NCI-H345 treated with DMSO at 0.1 percent for 48 hours (cell line): ENCODE data around the gene RASGRP1.
A peak's percentile ranks its signal among the peaks of the same experiment; 100 is the strongest.

Experiments
- DNase-seq: peaks from one replicate; lab custom pipeline; 2025; ENCODE audit not compliant: unreplicated experiment; lab: John Stamatoyannopoulos, UW

RASGRP1 gene

DNA sequence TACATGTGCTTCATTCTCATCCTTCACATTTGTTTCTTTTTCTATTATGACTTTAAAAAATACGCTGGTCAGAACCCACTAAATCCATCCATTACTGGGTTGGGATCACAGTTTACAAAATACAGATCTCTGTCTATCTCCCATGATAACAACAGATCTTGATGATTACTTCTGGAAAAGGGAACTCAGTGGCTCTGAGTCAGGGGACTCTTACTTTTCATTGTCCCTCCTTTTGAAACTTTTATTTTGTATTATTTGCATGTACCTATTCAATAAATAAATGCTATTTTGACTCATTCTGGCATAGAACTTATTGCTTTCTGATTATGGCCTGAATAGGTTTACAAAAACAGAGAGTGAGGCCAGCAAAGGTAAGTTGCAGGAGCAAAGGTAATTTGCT is 11.6 kb upstream of the RASGRP1 start:
- no peak for DNase-seq

DNA sequence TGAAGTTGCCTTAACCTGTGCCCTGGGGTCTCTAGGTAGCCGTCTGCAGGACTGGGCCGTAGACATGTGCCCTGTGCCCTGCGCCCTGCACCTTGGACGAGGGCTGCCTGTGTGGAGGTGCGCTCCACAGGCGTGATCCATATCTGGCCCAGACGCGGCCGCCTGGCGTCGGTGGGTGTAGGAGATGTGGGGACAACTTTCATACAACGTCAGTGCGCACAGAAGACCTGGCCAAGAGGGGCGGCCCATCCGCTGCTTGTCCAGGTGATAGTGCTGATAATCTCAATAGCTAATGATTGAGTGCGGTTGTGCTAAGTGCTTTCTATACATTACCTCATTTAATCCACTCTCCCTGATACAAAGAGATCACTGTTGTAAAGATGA is 665 bp upstream of the RASGRP1 start:
- DNase-seq, result no peak

DNA sequence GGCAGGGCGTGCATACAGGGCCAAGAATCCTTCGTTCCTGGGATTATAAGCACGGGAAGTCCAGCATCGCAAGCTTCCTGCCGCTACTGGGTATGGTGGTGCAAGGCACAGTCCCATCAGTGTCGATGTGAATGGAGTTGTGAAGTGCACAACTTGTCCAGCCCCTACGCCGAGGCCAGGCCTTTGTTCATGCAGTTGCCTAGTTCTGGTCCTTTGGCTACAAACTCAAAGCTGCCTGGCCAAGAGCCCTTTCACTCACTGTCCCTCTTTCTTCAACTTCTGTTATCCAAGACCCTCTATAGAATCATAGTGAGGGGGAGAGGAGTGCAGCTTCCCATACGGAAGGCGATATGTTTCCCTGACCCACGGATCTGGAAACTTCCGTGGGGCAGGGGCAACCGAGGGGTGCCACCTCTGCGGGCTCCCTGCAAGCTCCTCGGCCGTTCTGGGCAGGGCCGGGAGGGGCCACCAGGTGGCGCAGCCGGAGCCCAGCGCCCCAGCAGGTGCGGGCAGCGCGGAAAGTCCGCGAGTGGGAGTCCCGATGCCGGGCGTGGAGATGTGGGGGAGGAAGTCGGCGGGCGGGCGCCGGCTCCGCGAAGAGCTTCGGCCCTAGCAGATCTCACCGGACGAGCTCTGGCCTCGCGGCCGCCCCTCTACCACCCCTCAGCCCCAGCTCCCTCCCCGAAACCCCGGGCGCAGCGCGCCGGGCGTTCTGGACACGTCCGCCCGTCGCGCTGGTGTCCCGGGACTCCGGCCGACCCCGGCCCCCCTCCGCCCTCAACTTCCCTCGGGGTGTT is 693 bp downstream of the RASGRP1 start:
- DNase-seq, result peak; percentile 3

DNA sequence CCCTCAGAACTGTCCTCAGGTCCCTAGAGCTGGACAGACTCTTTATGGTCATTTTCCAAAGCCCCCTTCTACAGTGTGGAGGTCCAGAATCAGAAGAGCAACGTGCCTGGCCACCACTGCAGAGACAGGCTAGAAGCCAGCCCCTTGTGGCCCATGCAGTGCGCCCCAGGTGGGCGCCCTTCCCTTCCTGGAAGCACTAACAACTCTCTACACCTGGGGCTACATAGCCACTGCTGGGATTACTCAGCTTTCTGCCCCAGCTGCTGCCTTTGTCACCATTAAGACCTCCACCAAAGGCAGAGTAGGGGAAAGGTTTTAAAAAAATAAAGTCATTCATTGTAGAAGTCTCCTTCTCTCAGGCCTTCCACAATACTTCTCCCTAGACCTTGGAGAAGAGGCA is 2.3 kb downstream of the RASGRP1 start:
- no peak for DNase-seq

DNA sequence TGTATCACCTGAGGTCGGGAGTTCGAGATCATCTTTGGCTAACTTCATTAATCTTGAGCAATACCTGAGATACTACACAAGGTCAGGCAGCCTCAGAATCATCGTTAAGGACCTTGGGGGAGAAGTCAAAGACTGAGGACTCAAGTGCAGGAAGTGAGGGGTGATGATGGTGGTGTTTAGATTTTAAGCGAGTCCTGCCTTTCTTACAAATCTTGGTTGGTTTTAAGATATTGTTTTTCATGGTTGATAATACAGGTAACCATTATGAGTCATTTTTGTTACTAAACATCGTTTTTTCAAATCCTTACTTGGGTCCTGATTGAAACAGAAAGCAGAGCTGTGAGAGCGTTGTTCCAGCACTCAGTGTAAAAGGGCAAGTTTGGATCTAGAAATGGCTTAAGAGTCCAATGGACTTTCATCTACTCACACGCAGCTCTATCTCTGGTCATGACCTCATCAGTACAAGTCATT is 4.1 kb downstream of the RASGRP1 start:
- no peak for DNase-seq

DNA sequence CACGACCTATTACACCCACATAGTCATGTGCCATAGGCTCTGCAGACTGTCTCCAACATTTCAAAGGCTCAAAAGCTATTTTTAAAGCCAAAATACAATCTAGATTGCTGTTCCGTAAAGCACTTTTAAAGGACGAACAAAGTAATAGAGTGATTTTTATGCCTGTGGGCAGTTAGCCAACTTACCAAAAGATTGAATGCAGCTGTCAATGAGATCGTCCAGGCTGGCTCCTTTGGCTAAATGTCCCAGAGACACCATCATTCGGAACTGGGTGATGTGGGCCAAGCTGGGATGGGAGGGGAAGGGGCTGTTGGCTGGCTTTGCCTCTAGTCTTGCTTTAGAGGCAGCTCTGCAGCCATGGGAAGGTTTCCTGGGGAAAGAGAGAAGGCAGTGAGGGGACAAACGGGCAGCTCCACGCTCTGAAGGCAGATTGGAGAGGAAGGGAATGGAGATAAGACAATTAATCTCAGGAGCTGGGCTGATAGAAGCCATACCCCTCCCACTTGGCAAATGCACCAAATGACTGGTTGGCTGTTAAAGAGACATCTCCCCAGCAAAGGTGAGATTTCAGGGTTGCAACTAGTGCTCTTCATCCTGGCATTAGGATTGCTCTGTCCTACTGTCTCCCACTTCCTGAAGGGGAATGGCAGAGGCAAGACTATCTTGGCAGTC is 4.8 kb downstream of the RASGRP1 start:
- no peak for DNase-seq

DNA sequence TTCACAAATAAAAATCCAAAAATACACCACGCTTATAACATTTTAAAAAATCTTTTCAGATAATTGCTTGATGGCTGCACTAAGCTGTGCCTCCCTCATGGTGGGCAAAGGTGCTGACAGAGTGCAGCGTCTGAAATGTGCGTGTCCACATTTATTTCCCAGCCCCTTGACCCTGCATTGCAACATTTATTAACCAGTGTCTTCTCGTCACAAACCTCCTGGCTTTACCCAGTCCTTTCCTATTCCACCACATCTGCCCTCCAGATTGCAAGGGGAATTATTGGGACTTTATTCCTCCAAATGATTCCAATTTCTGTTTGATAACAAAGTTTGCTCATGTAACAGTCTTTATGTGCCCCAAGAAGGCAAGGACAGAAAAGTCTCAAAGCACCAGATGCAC is 5.5 kb downstream of the RASGRP1 start:
- no peak for DNase-seq

DNA sequence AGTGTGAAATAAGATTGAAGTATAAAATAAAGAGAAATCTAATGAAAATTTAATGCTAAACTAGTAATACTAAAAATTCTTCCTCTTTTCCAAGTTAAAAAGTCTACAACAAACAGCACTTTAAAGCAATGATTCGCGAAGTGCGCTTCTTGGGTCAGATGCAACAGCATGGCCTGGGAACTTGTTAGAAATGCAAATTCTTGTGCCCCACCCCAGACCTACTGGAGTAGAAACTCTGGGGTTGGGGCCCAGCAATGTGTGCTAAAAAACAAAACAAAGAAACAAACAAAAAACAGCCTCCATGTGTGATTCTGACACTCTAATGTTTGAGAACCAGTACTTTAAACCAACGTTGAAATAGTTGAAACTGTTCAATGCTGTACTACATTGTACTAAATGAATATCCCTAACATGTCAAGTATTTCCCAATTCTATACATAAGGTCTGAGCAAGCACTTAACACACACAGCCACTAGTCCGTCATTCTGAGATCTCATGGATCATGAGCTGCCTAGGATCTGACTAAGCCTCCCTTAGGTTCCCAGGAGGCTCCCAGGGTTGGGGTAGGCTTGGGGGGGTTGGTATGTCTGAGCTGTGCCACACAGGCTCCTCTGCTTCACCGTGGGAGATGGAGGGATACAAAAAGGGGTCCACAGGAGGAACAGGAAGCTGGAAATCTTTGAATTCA is 6.1 kb downstream of the RASGRP1 start:
- DNase-seq, result no peak

DNA sequence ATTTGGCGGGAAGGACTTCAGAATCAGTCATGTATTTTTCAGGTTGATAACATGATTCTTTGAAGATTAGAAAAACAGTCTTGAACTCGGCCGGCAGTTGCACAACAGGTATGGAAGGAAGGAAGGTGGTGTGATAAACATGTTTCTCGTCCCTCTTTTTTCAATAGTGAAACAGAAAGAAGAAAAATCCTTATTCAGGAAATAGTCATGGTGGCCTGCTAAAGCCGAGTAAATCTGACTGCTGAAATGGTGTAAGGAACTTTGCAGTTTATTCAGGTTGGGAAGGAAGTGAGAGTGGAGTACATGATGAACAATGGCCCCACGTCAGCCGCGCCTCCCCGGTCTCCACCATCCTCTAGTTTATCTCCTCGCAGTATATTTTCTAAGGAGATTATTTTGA is 6.7 kb downstream of the RASGRP1 start:
- DNase-seq, result no peak

DNA sequence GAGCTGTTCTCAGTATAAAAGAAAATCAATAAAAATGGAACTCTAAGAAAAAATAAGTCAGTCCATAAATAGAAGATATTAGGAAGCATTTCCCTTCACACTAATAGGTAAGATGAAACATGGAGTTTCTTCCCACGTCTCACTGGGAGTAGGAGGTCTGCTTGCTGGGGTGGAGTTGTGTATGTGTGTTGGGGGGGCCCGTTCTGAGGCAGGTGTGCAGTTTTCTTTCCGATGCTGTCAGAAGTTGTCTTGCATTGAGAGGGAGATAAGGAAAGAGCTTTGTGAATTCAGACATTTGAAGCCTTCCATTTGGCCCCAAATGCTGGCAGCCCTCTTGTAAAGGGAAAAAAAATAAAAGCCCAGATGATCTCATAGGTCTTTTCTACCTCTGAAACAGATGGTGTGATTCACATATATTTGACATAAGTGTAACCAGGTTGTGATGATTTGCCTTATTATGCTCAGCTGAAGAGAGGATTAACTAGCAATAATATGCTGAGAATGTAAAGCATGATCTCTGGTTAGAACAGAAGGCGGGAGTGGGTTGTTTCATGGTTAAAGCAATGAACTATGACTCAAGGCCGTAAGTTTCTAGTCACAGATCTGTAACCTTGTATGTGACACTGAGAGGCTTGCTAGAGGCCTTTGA is 8.8 kb downstream of the RASGRP1 start:
- DNase-seq, result no peak

DNA sequence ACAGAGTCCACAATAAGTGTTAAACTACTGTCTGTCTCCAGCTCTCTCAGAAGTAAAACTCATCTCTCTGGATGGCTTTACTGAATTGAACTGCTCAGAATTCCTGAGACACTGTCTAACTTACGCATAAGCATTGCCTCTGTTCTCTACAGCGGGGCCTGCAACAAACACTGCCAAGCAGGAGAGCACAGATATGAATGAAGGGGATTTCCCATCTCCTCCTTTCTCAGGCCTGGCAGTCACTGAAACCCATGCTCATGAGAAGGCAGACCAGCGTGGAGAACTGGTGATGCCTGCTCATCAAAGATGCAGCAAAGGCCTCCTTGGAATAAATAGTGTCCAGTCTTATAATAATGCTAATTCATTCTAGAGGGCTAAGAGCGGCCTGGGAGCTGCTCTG is 10.3 kb downstream of the RASGRP1 start:
- no peak for DNase-seq

DNA sequence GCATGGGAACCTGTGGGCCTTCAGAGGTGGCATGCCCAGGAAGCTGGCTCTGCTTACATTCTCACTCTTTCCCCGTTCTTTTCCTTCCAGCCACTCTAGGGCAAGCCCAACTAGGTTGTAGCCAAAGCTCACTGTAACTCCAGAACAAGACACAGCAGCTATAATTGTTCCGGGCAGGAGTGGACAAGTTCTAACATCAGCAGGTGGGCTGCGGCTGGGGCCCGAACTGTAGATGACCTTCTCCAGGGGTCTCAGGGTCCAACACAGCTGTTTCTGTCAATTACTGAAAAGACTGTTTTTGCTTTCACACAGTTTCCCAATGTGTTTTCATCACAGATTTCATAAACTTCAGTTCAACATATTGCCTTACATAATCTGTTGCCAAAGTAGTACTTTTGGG is 11.5 kb downstream of the RASGRP1 start:
- DNase-seq, result no peak

DNA sequence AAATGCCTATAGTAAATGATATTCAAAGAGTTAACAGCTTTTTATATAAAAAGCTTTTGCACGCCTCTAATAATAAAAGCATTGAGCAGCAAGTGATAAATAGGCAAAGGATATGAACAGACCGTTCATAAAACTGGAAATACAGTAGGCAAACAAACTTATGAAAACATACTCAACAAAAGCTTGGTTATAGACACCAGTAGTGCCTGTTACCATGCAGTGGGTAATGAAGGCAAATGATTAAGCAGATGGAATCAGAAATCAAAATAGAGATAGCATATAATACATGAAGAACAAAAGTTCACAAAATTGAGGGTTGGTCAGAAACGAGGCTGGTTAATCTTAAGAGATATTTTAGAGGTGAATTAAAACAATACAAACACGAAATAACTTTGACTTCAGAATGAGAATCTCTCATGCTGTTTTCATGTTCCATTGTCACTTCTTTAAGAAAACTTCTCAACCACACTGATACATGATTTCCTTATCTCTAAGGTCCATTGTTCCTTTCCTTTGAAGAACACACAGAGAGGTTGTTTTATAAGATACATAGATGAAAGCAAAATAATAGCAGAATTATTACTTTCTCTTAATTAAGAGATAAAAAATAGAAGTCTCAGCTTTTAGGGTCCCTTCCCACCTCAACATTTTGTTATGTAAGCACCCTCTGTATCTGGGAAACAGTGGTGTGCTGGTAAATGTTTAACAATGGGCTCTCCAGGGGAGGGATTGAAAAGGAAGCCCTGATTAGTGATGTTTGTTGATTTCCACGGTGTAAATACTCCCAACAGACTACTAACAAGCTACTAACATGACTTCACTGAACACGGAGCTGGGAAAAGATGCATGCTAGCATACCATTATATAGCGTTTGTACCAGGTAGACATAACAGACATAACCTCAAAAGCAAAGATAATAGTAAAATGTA is 12.6 kb downstream of the RASGRP1 start:
- DNase-seq, result no peak

DNA sequence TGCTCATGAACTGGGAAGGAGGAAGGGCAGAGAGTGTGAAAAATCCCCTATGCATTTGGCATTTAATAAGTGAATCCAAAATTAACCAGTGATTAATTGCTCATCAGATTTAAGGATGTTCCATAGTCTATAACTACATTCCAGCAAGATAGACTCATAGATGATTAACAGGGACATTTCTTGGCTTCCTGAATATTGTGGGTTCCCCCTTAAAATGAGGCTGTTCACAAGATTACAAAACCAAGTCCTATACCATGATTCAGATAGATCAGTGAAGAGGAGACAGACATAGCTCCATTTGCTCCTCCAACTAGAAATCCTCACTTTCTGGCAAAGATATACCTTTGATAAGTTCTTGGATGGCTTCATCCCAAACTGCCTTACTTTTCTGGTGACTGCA is 15.4 kb downstream of the RASGRP1 start:
- no peak for DNase-seq

DNA sequence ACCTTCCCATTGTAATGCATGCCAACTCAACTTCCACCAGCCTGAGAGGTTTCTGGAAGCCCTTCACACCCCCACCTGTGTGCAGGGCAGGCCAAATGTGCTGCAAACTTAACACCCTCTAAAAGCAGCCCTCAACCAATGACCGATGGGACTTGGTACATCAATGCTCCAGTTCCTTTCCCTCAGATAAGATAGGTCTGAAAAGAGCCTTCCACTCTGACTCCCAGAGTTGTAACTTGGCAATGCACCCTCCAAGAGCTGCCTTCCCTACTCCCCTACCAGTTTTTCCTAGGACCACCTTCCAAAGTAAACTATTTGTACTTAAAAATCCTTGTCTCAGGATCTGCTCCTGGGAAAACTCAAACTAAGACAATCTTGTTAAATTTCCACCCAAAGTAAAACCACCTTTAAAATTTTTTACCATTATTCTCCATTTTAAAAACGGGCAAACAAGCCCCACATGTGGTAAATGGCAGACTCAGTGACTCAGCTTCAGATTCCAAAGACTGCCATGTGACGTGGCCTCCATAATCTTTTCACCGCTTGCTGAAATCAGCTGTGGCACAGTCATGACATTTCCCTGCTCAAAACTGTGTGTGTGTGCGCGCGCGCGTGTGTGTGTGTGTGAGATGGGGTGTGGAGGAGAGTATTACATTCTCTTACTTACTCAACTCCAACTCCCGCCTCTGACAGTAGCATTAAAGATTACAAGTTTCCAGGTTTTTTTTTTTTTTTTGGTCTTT is 17.2 kb downstream of the RASGRP1 start:
- DNase-seq, result no peak

DNA sequence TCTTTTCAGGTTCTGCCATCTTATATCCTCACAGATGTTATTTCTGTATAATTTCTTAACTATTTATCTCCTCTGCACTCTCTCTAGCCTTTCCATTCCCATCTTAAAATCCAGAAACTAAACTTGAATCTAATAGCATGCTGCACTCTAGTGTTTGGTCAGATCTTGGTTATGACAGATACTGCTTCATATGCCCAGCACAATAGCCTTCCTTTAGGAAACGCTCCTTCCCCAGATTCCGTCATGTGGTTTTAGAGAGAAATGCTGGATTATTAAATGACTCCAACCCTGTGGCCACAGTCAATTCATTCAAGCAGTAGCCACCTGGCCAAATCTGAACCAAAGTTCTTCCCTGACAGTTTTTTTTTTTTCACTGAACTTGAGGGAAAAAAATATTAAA is 19.4 kb downstream of the RASGRP1 start:
- no peak for DNase-seq

DNA sequence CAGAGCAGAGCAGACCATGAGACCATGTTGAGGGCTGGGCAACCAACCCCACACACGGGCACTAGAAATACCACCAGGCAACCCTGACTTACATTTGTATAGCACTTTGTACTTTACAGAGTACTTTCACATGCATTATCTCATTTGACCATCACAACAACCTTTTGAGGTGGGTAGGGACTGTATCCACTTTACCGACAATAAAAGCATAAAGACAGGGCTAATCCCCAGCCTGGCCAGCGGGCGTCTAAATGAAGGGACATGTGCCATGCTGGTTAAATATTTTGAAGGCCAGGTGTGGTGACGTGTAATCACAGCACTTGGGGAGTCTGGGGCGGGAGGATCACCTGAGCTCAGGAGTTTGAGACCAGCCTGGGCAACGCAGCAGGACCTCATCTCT is 23.6 kb downstream of the RASGRP1 start:
- no peak for DNase-seq

DNA sequence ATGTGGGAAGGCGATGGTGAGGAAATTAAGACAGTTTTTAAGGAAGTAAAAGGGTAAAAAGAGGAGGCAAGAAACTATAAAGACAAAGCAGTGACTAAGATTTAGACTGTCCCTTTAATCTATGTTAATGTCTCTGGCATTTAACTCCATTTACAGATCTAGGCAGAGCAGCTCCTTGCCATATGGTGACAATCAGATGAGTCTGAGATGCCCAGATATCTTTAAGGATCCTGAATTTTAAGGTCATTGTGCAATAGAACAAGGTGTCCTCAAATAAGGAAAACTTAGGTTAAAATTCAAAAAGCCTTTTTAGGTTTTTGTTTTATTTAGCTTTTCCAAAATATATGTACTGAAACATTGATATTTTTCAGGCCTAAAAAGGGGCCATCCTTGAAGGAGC is 24.1 kb downstream of the RASGRP1 start:
- DNase-seq, result no peak

DNA sequence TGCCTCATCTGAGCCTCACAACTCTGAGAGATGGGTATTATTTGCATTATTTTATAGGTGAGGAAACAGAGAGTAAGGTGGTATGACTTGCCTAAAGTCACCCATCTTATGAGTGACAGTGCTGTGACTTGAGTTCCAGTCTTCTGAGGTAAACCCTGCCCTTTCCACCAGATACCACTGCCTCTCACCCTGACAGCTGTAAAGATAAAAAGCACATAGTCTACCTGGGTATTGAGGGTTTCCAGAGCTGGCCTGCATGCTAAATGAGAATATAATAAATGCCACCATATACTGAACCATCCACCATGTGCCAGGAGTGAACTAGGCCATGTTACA is 25.6 kb downstream of the RASGRP1 start:
- no peak for DNase-seq
